HuH-7 (cell line): ENCODE measurements around the gene CFAP99.
"Not testable (repeated sequence)": the region's sequence is repeated elsewhere in the genome, so short reads cannot be mapped to it uniquely, and the experiment has no call there.

ENCODE experiments used
- DNase-seq: peaks from one replicate; pipeline ENCODE4 v3.0.0; 2011; ENCODE audit warnings: low spot score

Gene CFAP99

DNA sequence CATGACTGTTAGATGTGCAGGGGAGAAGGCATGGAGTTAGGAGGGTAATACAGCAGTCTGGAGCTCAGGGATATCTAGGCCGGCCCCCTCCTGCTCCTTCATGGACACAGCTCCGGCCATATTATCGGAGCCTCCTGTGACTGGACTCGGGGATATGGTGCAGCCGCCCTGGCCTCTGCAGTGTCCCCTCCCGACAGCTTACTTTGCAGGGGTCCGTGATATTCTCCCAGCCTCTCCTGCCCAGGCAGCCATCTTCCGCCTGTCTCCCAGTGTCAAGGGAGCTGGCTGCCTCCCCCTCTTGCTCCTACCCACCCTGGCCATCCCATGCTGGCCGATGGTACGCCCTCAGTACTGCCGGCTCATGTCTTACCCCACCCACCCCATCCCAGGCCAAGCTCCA lies 30.3 kb downstream of the CFAP99 start:
- no peak for DNase-seq

- no peak for DNase-seq
Observed at GRCh38 chr4:2449511-2450392, 31.0 kb downstream of the CFAP99 start.

DNA sequence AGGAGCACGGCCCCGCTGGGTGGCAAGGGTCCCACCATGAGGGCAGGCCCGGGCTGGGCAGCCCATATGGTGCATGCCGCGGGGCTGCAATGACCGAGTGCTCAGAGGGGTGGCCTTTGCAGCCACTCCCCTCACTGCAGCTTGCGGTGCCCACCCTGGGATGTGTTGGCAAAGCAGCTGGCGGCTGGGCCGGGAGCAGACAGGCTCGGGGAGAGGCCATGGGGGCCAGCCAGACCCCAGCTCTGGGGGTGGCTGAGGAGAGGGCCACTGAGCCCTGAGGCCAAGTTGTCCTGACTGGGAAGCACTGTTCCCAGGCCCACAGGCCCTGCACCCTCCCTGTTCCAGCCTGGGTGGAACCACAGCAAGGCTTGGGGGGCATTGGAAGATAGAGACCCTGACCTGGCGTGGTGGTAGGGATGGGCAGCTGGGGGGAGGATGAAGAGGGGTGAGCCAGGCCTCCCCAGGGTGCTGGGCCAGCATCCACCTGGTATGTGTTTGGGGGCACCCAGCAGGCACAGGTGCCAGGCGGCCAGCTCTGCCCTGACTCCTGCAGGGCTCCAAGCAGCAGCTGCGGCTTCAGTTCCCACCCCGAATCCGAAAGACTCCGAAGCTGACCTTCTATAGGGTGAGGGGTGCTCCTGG lies 31.8 kb downstream of the CFAP99 start:
- DNase-seq = no peak

- DNase-seq = no peak
Observed at GRCh38 chr4:2451036-2451520, 32.3 kb downstream of the CFAP99 start.

DNA sequence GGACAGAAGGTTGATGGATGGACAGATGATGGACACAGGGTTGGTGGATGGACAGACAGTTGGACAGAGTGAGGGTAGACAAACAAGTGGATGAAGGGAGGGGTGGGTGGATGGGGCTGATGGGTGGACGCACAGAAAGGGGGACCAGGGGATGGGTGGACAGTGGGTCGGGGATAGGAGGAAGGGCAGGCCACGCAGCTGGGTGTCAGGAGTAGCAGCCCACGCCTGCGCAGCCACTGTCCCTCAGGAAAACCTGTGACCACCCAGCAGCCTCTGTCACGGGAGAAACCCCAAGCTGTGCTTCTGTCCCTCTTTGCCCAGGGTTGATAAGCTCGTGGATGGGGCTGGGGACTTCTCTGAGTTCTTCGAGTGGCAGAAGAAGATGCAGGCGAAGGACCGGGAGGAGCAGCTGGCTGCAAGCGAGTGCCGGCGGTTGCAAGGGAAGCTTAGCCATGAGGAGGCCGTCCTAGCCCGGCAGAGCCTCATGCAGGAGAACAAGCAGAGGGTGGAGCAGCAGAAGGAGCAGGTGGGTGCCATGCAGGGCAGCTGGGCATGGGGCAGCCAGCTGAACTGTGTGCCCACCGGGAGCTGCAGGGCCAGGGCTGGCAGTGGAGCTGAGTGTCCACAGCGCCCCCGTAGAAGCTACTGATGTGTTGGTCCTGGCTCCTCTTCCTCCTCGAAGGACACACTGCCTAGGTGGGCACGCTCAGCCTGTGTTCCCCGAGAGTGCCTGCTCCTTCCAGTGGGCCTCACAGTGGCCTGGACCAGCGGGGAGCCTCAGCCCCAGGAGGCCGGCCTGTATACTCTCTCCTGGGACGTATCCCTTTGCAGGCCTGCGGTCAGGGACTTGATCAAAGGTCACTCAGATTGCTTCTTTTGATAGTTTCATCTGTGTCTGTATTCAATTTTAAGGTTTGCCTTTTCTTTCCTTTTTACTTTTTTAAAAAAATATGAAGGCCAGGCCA lies 33.3 kb downstream of the CFAP99 start:
- peak; percentile 69 for DNase-seq

DNA sequence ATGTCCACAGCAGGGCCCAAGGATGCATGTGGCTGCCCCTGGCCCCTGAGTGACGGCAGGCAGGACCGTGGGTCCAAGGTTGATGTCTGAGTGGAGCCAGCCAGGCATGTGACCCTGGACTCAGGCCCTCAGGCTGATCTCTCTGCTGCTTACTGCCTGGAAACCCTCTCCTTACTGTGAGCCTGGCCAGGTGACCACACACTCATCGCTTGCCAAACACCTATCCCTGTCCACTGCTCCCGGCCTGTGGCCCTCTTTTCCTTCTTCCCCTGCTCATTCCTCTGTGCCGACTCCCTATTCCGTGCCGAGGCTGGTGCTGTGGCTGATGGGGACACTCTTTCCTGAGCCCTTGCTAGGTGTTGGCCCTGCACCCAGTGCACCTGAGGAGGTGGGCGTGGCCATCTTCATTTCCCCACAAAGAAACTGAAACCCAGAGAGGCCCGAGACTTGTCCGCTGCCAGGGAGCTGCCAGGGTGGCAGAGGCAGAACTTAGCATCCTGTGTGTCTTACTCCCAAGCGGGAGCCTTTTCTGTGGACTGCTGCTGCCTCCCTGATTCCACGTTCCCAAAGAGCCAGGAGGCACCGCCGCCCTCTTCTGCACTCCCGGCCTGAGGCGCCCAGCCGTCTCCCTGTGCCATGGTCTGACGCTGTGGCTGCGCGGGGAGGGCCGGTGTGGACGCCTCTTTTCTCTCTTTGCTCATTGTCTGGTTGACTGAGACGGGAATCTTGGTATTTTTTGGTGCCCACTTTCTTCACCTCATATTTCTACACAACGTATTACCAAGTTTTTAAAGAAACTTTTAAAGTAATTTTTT lies 38.9 kb downstream of the CFAP99 start:
- no peak for DNase-seq

GRCh38 chr4:2458546-2459491 lies 40.1 kb downstream of the CFAP99 start:
- no peak for DNase-seq

GRCh38 chr4:2459589-2460349 lies 41.0 kb downstream of the CFAP99 start:
- DNase-seq = no peak

DNA sequence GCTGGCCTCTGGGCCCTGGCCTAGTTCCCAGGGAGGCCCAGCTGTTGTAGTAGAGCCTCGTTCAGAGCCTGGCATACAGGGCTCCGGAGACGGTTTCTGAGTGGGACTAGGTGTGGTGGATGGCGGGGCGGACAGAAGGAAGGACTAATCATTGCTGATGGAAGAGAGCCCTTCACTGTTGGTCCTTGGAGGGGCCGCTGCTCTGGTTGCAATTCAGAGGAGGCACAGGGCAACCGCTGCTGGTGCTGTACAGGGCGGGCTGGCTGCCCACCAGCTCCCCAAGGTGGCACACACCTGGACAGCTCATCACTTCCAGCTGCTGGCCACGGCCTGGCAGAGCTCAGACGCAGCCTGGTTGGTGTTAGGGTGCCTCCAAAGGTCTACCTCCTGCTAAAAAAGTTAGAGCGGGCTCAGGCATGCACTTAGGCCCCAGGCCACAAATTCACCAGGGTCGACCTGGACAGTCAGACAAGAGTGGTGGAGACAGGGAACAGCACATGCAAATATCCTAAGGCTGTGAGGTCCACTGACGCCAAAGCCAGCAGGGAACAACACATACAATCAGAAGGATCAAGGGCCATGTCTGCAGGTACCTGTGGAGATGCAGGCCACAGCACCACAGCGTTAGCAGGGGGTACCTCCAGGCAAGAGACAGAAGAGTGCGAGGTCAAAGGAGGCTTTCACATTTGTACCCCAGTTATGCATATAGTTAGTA lies 42.6 kb downstream of the CFAP99 start:
- peak; percentile 6 for DNase-seq

- DNase-seq = peak; percentile 78
Observed at GRCh38 chr4:2462218-2462991, 43.6 kb downstream of the CFAP99 start.

DNA sequence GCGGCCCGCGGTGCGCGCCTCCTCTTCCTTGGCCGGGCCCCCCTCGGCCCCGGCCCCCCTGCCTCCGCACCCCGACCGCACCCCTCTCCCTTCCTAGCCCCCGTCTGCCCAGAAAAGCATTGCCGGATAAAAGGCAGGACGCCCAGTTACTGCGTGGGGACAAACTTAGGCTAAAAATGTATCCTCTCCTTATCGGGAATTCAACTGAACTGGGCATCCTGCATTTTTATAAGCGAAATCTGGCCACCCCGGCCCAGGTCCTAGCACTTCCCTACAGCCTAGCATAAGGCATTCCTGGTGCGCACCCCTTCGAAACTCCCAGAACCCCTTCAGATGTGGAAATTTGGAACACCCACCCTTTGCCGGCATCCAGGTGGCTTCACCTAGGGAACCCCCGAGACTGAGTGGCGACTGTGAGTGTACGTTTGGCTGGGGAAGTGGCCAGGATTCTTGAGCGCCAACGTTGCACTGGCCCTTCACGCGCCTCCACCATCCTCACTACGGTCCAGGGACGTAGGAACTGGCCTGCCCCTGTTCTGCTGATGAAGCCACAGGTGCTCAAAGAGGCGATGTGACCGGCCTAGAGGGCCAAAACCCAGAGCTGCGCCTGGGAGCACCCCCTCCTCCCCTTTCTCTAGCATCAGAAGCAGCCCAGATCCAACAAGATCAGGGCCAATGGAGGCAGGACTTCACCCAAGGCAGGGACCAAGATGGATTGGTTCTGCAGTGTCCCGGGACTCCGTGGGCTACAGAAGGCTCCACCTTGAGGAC lies 44.4 kb downstream of the CFAP99 start:
- no peak for DNase-seq

DNA sequence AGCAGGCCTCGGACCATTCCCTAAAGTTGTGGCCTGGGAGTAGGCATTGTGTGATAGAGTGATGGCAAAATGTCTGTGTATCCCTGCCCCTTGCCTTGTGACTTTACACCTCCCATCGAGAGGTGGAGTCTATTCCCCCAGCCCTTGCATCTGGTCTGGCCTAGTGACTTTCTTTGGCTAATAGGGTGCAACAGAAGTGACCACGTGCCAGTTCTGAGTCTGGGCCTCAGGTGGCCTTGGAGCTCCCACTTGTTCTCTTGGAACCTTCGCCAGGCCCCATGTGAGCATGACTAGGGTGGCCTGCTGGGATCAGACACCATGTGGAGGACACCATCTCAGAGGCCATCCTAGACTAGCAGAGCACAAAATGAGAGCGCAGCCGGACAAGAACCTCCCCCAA lies 46.3 kb downstream of the CFAP99 start:
- no peak for DNase-seq

- DNase-seq = not testable (repeated sequence)
Observed at GRCh38 chr4:2465544-2465943, 46.8 kb downstream of the CFAP99 start.

DNA sequence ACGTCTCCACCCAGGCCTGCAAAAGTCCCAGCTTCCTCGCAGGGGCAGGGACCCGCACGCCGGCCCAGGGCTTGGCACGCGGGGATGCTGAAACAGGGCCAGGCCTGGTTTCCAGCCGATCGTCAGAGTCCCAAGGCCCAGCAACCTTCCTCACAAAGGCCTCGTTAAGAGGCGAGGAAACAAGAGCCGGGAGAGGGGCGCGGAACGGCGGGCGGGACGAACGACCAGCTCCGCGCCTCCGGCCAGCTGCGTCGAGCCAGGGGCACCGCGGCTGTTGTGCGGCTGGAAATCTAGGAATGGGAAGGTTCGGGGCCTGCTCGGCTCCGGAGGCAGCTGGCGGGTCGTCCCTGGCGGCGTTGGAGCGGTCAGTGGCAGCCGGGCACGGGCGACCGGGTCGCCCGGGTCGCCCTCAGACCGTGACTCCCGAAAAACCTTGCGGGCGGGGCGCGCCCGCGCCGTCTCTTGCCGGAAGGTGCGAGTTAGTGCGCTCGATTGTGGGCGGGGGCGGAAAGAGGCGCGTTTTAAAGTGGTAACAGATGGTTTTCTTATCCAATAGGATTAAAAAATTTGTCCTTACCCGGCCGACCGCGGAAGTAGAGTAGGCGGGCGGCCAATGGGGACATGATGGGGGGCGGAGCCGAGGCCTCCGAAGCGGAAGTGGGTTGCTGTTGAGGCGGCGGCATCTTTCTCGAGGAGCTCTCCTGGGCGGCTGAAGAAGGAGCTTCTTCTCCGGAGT lies 49.9 kb downstream of the CFAP99 start, which contains the start of gene RNF4:
TSS of gene RNF4 (plus strand) at position 651 of the 736 bp plus-strand sequence. CDS start 21,388 bp downstream, outside the sequence.
- DNase-seq = peak; percentile 98

DNA sequence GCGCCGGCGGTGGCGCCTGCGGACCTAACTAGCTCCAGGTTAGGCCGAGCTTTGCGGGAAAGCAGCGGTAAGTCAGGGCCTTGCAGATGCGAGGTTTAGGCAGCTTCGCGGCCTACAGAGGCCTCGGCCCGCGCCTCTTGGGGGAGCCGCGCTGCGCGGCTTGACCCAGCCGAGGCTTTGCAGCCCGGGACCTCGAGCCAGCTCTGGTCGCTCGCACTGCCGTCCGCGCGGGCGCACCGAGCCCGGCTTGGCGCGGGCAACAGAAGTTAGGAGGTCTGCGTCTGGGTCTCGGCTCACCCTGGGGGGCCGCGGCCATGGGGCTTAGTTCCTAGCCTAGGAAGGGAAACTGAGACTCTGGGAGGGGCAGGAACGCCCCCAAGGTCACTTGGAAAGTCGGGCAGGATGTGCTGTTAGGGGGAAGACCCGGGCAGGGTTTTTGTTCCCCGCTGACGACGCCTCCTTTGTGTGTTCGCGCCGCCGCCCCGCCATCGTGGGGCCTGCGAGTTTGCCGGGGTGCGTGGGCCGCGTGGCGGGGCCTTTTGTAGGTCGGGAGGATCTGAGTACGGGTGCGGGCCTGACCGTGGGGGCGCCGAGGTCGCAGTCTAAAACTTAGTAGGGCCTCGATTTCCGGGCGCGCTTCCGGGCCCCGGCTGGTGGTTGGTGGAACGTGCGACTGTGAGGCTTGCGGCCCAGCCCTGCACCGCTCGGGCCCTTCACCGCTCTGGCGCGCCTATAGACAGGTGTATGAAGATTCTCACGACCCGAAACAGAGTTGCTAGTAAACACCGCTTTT lies 50.6 kb downstream of the CFAP99 start:
- DNase-seq = peak; percentile 53
